Measurements from ENCODE around the gene GRAMD1B.
A peak's percentile ranks its signal among the peaks of the same experiment; 100 is the strongest.

Gene GRAMD1B

GRCh38 chr11:123575441-123575840 lies 145.4 kb downstream of the GRAMD1B start:
- no peak for DNase-seq

- no peak for DNase-seq
These were observed 146.0 kb downstream of the GRAMD1B start for GRCh38 chr11:123576082-123576481.

- no peak for DNase-seq
These were observed 146.4 kb downstream of the GRAMD1B start for GRCh38 chr11:123576501-123576900.

- peak; percentile 63 for DNase-seq
These were observed 147.1 kb downstream of the GRAMD1B start for GRCh38 chr11:123577081-123577598.

GRCh38 chr11:123578778-123579481 lies 148.9 kb downstream of the GRAMD1B start:
- DNase-seq = no peak

GRCh38 chr11:123579482-123579812 lies 149.4 kb downstream of the GRAMD1B start:
- DNase-seq = no peak

GRCh38 chr11:123580137-123580536 lies 150.1 kb downstream of the GRAMD1B start:
- no peak for DNase-seq

- peak; percentile 84 for DNase-seq
These were observed 150.6 kb downstream of the GRAMD1B start for GRCh38 chr11:123580557-123581275.

- no peak for DNase-seq
These were observed 151.8 kb downstream of the GRAMD1B start for GRCh38 chr11:123581651-123582399.

- no peak for DNase-seq
These were observed 153.0 kb downstream of the GRAMD1B start for GRCh38 chr11:123582992-123583504.

- no peak for DNase-seq
These were observed 154.1 kb downstream of the GRAMD1B start for GRCh38 chr11:123584186-123584585.

- DNase-seq = no peak
These were observed 154.7 kb downstream of the GRAMD1B start for GRCh38 chr11:123584737-123585136.

GRCh38 chr11:123585206-123585605 lies 155.1 kb downstream of the GRAMD1B start:
- DNase-seq = no peak

GRCh38 chr11:123585706-123586105 lies 155.6 kb downstream of the GRAMD1B start:
- no peak for DNase-seq

- DNase-seq = no peak
These were observed 156.5 kb downstream of the GRAMD1B start for GRCh38 chr11:123586568-123586967.

GRCh38 chr11:123587044-123587443 lies 157.0 kb downstream of the GRAMD1B start:
- DNase-seq = no peak

GRCh38 chr11:123587559-123587958 lies 157.5 kb downstream of the GRAMD1B start:
- no peak for DNase-seq

- no peak for DNase-seq
These were observed 158.2 kb downstream of the GRAMD1B start for GRCh38 chr11:123588117-123588863.

GRCh38 chr11:123588864-123589262 lies 158.8 kb downstream of the GRAMD1B start:
- DNase-seq = no peak

- DNase-seq = no peak
These were observed 160.3 kb downstream of the GRAMD1B start for GRCh38 chr11:123590296-123590912.

GRCh38 chr11:123593570-123593969 lies 163.5 kb downstream of the GRAMD1B start:
- DNase-seq = no peak
